ENCODE measurements around the gene YWHAQ.

The YWHAQ gene

GRCh38 chr2:9630736-9631552 is at the start of gene YWHAQ:
Gene YWHAQ (minus strand): TSS chr2:9630997. CDS start chr2:9630452, 545 bp downstream.
- Histone ChIP-seq H3K4me1 (ENCODE audit: control insufficient read depth, insufficient read depth, low read length) (peaks cover 14% of the 10 kb centered on the region), H3K27ac (ENCODE audit: low read depth, low read length) (peak within 1 kb of the TSS; percentile 97), H3K4me3 (ENCODE audit: low read length) (peak within 1 kb of the TSS; percentile 75), H3K27me3 (ENCODE audit: control insufficient read depth, insufficient read depth, low read length) (no peaks in the 10 kb centered on the region), H3K36me3 (ENCODE audit: control insufficient read depth, insufficient read depth, low read length) (no peaks in the 10 kb centered on the region), H3K9ac (ENCODE audit: low read length) (peak within 1 kb of the TSS; percentile 74)

- no peaks in the 10 kb centered on the region for H3K36me3 ChIP-seq (ENCODE audit: control insufficient read depth, insufficient read depth, low read length)
- H3K4me1 ChIP-seq (ENCODE audit: control insufficient read depth, insufficient read depth, low read length), result peaks cover 2% of the 10 kb centered on the region
- H3K27ac ChIP-seq (ENCODE audit: low read depth, low read length), result no peak overlapping the region
- H3K4me3 ChIP-seq (ENCODE audit: low read length), result no peak overlapping the region
- no peak overlapping the region for H3K9ac ChIP-seq (ENCODE audit: low read length)
- no peaks in the 10 kb centered on the region for H3K27me3 ChIP-seq (ENCODE audit: control insufficient read depth, insufficient read depth, low read length)
Observed at GRCh38 chr2:9680082-9680481, 49.3 kb upstream of the YWHAQ start.

GRCh38 chr2:9679218-9679617 is 48.4 kb upstream of the YWHAQ start:
- no peak overlapping the region for H3K27ac ChIP-seq (ENCODE audit: low read depth, low read length)

GRCh38 chr2:9678544-9678943 is 47.7 kb upstream of the YWHAQ start:
- H3K4me3 ChIP-seq (ENCODE audit: low read length), result no peak overlapping the region
- no peaks in the 10 kb centered on the region for H3K27me3 ChIP-seq (ENCODE audit: control insufficient read depth, insufficient read depth, low read length)
- H3K4me1 ChIP-seq (ENCODE audit: control insufficient read depth, insufficient read depth, low read length), result peaks cover 2% of the 10 kb centered on the region
- H3K36me3 ChIP-seq (ENCODE audit: control insufficient read depth, insufficient read depth, low read length), result no peaks in the 10 kb centered on the region
- H3K27ac ChIP-seq (ENCODE audit: low read depth, low read length), result no peak overlapping the region
- no peak overlapping the region for H3K9ac ChIP-seq (ENCODE audit: low read length)

More at GRCh38 chr2:9679218-9679617, 48.4 kb upstream of the YWHAQ start:
- Histone ChIP-seq H3K36me3 (ENCODE audit: control insufficient read depth, insufficient read depth, low read length) (no peaks in the 10 kb centered on the region), H3K27me3 (ENCODE audit: control insufficient read depth, insufficient read depth, low read length) (no peaks in the 10 kb centered on the region), H3K4me3 (ENCODE audit: low read length) (no peak overlapping the region), H3K4me1 (ENCODE audit: control insufficient read depth, insufficient read depth, low read length) (peaks cover 2% of the 10 kb centered on the region), H3K9ac (ENCODE audit: low read length) (no peak overlapping the region)

- Histone ChIP-seq H3K27me3 (ENCODE audit: control insufficient read depth, insufficient read depth, low read length) (no peaks in the 10 kb centered on the region), H3K9ac (ENCODE audit: low read length) (no peak overlapping the region), H3K4me3 (ENCODE audit: low read length) (no peak overlapping the region), H3K36me3 (ENCODE audit: control insufficient read depth, insufficient read depth, low read length) (no peaks in the 10 kb centered on the region), H3K27ac (ENCODE audit: low read depth, low read length) (peak overlapping the region; percentile 10), H3K4me1 (ENCODE audit: control insufficient read depth, insufficient read depth, low read length) (peaks cover 2% of the 10 kb centered on the region)
Observed at GRCh38 chr2:9675415-9676351, 44.9 kb upstream of the YWHAQ start.

- Histone ChIP-seq H3K36me3 (ENCODE audit: control insufficient read depth, insufficient read depth, low read length) (no peaks in the 10 kb centered on the region), H3K27ac (ENCODE audit: low read depth, low read length) (peak overlapping the region; percentile 10), H3K9ac (ENCODE audit: low read length) (no peak overlapping the region), H3K4me3 (ENCODE audit: low read length) (no peak overlapping the region), H3K4me1 (ENCODE audit: control insufficient read depth, insufficient read depth, low read length) (peaks cover 2% of the 10 kb centered on the region), H3K27me3 (ENCODE audit: control insufficient read depth, insufficient read depth, low read length) (no peaks in the 10 kb centered on the region)
Observed at GRCh38 chr2:9674891-9675414, 44.2 kb upstream of the YWHAQ start.

- H3K4me1 ChIP-seq (ENCODE audit: control insufficient read depth, insufficient read depth, low read length), result peaks cover 2% of the 10 kb centered on the region
- no peaks in the 10 kb centered on the region for H3K36me3 ChIP-seq (ENCODE audit: control insufficient read depth, insufficient read depth, low read length)
Observed at GRCh38 chr2:9673914-9674481, 43.2 kb upstream of the YWHAQ start.

GRCh38 chr2:9668687-9669345 is 38.0 kb upstream of the YWHAQ start:
- H3K4me1 ChIP-seq (ENCODE audit: control insufficient read depth, insufficient read depth, low read length), result no peaks in the 10 kb centered on the region
- H3K36me3 ChIP-seq (ENCODE audit: control insufficient read depth, insufficient read depth, low read length), result no peaks in the 10 kb centered on the region
- no peak overlapping the region for H3K9ac ChIP-seq (ENCODE audit: low read length)
- H3K27ac ChIP-seq (ENCODE audit: low read depth, low read length), result no peak overlapping the region
- no peaks in the 10 kb centered on the region for H3K27me3 ChIP-seq (ENCODE audit: control insufficient read depth, insufficient read depth, low read length)
- H3K4me3 ChIP-seq (ENCODE audit: low read length), result no peak overlapping the region

More at GRCh38 chr2:9673914-9674481, 43.2 kb upstream of the YWHAQ start:
- Histone ChIP-seq H3K27ac (ENCODE audit: low read depth, low read length) (no peak overlapping the region), H3K9ac (ENCODE audit: low read length) (no peak overlapping the region), H3K27me3 (ENCODE audit: control insufficient read depth, insufficient read depth, low read length) (no peaks in the 10 kb centered on the region), H3K4me3 (ENCODE audit: low read length) (no peak overlapping the region)

- no peak overlapping the region for H3K9ac ChIP-seq (ENCODE audit: low read length)
- no peaks in the 10 kb centered on the region for H3K36me3 ChIP-seq (ENCODE audit: control insufficient read depth, insufficient read depth, low read length)
- H3K4me1 ChIP-seq (ENCODE audit: control insufficient read depth, insufficient read depth, low read length), result no peaks in the 10 kb centered on the region
- no peaks in the 10 kb centered on the region for H3K27me3 ChIP-seq (ENCODE audit: control insufficient read depth, insufficient read depth, low read length)
- H3K4me3 ChIP-seq (ENCODE audit: low read length), result no peak overlapping the region
- no peak overlapping the region for H3K27ac ChIP-seq (ENCODE audit: low read depth, low read length)
Observed at GRCh38 chr2:9667826-9668225, 37.0 kb upstream of the YWHAQ start.

GRCh38 chr2:9666306-9666705 is 35.5 kb upstream of the YWHAQ start:
- Histone ChIP-seq H3K27ac (ENCODE audit: low read depth, low read length) (no peak overlapping the region), H3K4me3 (ENCODE audit: low read length) (no peak overlapping the region), H3K36me3 (ENCODE audit: control insufficient read depth, insufficient read depth, low read length) (no peaks in the 10 kb centered on the region), H3K9ac (ENCODE audit: low read length) (no peak overlapping the region), H3K27me3 (ENCODE audit: control insufficient read depth, insufficient read depth, low read length) (no peaks in the 10 kb centered on the region), H3K4me1 (ENCODE audit: control insufficient read depth, insufficient read depth, low read length) (no peaks in the 10 kb centered on the region)

- no peak overlapping the region for H3K4me3 ChIP-seq (ENCODE audit: low read length)
- H3K27ac ChIP-seq (ENCODE audit: low read depth, low read length), result no peak overlapping the region
- no peaks in the 10 kb centered on the region for H3K4me1 ChIP-seq (ENCODE audit: control insufficient read depth, insufficient read depth, low read length)
- H3K9ac ChIP-seq (ENCODE audit: low read length), result no peak overlapping the region
- no peaks in the 10 kb centered on the region for H3K36me3 ChIP-seq (ENCODE audit: control insufficient read depth, insufficient read depth, low read length)
- no peaks in the 10 kb centered on the region for H3K27me3 ChIP-seq (ENCODE audit: control insufficient read depth, insufficient read depth, low read length)
Observed at GRCh38 chr2:9665898-9666297, 35.1 kb upstream of the YWHAQ start.
